HG03460 (cell line): Measurements from ENCODE around the gene SHCBP1L.
"Not testable (repeated sequence)": the region's sequence is repeated elsewhere in the genome, so short reads cannot be mapped to it uniquely, and the experiment has no call there.

Experiments
- ATAC-seq: cut with Tn5 transposase; IDR thresholded peaks from one replicate; pipeline ENCODE4 v1.9.1; 2021; ENCODE audit not compliant: unreplicated experiment

The SHCBP1L gene

DNA sequence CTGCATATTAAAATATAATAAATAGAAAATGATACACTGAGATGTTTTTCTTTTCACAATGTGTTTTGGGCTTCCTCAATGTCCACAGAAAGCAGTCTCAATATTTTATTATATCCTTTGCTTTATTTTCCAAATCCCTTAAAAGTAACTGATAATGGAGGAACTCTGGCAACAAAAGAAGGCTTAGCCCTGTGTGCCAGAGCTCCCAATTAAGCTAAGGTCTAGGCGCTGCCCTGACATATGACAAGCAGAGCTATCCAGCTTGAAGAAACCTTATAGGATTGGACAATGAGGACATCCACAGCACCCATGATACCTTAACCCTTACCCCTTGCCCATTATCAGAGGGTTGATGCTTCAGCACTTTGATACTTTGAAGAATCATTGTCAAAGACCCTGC lies 12.9 kb upstream of the SHCBP1L start:
- ATAC-seq, result no peak

GRCh38 chr1:182965096-182965495 lies 12.1 kb upstream of the SHCBP1L start:
- ATAC-seq, result no peak

- peak; percentile 97 for ATAC-seq
These were observed 9.7 kb upstream of the SHCBP1L start for GRCh38 chr1:182962554-182963115.

- ATAC-seq, result no peak
These were observed 7.1 kb upstream of the SHCBP1L start for GRCh38 chr1:182960046-182960445.

DNA sequence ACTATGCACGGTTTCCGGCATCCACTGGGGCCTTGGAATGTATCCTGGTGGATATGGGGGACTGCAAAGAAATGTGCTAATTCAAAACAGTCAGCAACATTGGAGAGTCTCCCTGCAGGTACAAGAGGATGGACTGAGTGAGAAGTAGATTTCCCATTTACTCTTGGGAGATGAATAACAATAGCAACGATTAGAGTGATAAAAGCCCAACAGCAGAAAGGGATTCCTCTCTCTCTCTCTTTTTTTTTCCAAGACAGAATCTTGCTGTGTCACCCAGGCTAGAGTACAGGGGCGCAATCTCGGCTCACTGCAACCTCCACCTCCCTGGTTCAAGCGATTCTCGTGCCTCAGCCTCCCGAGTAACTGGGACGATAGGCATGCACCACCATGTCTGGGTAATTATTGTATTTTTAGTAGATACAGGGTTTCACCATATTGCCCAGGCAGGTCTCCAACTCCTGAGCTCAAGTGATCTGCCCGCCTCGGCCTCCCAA lies 5.0 kb upstream of the SHCBP1L start:
- no peak for ATAC-seq

GRCh38 chr1:182956708-182957365 lies 3.9 kb upstream of the SHCBP1L start:
- ATAC-seq, result no peak

DNA sequence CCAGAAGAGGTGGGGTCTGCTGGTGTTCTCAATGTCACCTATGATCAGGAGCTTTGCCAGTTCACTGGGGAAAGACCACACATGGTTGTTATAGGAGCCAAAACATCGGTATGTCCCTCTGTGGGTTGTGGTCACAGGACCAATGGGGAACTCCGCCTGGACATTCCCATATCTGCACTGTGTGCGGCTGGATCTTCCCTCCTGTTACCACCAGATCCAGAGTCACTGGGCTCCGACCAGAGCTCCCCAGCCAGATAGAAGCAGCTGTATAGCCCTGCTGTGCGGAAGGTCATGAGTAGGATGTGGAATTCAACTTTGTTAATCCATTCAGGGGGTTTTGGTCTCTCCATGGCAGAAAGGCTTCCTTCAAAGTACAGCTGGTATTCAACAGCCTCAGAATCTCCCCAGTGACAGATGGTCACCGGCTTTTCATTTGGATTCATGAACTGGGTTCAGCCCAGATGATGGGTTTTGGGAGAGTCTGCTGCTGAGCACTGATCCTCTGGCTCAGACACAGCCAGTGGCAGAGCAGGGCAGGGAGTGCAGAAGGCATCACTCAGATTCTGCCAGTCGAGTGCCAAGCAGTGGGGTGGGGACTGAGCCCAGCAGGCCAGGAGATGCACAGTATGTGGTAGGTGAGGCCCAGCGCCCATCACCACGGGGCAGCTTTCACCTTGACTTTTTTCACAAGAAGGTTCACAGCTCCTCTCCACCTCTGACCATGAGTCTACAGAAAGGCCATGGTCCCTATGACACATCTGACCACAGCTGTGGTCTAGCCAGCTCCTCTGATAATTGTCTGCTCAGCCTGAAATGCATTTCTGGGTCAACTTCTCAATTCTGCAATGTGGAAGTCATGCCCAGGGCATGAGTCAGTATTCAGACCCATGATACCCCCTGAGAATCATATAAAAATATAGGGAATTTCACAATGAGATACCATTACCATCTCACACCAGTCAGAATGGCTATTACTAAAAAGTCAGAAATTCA lies 2.9 kb upstream of the SHCBP1L start:
- ATAC-seq, result no peak

- no peak for ATAC-seq
These were observed 860 bp upstream of the SHCBP1L start for GRCh38 chr1:182953826-182954225.

DNA sequence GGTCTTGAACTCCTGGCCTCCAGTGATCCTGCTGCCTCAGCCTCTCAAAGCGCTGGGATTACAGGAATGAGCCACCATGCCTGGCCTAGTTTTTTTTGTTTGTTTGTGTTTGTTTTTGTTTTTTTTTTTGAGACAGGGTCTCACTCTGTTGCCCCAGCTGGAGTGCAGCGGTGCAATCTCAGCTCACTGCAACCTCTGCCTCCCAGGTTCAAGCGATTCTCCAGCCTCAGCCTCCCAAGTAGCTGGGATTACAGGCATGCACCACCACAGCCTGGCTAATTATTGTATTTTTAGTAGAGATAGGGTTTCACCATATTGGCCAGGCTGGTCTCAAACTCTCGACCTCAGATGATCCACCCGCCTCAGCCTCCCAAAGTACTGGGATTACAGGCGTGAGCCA lies 9.6 kb downstream of the SHCBP1L start:
- not testable (repeated sequence) for ATAC-seq

- not testable (repeated sequence) for ATAC-seq
These were observed 10.8 kb downstream of the SHCBP1L start for GRCh38 chr1:182942145-182942544.

DNA sequence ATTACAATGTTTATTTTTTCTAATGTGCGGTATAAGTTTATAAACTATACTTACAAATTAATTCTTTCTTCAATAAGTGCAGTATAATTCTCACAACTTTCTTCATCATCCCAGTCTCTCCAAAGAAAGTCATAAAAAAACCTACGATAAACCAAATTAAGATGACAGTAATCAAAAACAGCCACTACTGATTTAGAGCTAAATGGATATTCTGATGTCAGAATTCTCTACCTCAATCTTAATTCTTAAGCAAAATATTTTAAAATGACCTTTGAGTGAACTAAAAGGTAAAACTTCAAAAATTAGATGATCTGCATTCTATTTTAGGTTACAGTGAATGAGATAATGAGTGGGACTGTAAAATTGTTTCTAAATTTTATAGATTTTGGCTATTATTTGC lies 13.6 kb downstream of the SHCBP1L start:
- no peak for ATAC-seq

- ATAC-seq, result no peak
These were observed 17.2 kb downstream of the SHCBP1L start for GRCh38 chr1:182935716-182936115.

DNA sequence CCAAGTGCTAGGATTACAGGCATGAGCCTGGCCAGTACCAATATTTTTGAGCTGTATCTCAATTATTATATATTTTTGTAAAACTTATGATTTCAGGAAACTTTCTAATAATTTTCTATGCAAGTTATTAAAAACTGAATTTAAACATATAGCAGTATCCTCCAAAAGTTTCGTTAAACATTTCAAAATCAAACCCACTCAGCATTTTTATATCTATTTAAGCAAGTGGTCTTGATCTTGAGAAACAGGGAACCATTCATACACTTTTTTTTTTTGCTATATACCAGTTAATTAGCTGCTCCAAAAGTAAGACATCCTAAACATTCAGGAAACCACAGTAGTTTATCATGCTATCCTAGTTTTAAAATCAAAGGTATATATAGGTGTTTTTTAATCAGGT lies 22.0 kb downstream of the SHCBP1L start:
- ATAC-seq, result no peak

- ATAC-seq, result no peak
These were observed 25.1 kb downstream of the SHCBP1L start for GRCh38 chr1:182927693-182928433.

DNA sequence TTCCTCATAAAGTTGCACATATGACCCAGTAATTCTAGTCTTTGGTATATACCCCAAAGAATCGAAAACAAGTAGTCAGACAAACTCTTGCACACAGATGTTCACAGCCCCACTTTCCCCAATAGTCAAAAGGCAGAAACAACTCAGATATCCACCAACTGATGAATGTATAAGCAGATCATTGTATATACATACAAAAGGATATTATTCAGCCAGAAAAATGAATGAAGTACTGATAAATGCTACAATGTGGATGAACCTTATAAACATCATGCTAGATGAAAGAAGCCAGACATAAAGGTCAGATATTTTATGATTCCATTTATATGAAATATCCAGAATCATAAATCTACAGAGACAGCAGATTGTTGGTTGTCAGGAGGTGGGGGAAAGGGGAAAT lies 27.3 kb downstream of the SHCBP1L start:
- ATAC-seq, result no peak

- no peak for ATAC-seq
These were observed 35.6 kb downstream of the SHCBP1L start for GRCh38 chr1:182917378-182917777.

GRCh38 chr1:182913401-182913800 lies 39.6 kb downstream of the SHCBP1L start:
- ATAC-seq, result no peak

DNA sequence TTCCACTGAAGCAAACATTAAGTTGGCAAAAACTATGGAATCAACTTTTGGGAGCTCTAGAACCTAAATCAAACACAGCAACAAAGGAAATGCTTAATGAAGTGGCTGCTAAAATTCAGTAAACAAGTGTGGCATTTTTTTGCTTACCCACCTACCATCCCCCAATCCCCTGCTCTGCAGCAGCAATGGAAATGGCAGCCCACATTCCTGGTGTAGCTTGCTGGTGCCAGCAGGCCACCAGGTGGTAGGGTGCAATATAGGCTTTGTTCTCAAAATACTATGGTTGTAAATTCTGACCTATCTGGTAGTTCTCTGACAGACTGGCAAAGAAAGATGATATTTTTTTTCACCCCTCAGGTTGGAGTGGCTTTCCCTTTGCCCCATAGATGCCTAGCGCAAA lies 42.8 kb downstream of the SHCBP1L start:
- ATAC-seq, result no peak

DNA sequence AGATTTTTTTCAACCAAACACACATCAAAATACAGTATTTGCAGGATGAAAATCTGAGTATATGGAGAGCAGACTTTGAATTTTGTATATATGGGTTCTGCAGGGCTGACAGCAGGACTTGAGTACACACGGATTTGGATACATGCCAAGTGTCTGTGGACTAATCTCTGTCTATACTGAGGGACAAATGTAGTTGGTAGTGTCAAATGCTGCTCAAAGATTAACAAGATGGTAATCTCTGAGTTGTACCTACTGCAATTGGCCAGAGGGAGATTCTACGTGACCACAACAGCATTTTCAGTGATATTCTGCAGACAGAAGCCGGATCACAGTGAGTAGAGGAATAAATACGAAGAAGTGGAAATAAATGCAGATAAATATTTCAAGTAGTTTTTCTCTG lies 43.4 kb downstream of the SHCBP1L start:
- ATAC-seq, result no peak

DNA sequence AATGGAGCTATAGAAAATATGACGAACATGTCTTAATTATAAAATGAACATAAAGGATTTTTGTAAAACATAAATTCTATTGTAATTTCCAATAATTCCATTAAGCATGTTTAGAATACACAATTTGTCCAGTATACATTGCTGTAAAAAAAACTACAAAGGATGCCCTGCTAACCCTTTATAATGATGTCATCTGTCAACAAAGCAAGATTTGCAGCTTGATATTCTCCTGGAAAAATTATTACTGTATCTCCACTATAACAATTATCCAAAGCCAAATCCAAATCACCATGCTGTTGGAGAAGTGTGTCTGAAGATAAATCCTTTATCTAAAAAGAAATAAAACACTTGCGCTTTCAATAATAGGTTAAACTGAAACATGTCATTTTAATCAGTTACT lies 47.6 kb downstream of the SHCBP1L start:
- ATAC-seq, result no peak

DNA sequence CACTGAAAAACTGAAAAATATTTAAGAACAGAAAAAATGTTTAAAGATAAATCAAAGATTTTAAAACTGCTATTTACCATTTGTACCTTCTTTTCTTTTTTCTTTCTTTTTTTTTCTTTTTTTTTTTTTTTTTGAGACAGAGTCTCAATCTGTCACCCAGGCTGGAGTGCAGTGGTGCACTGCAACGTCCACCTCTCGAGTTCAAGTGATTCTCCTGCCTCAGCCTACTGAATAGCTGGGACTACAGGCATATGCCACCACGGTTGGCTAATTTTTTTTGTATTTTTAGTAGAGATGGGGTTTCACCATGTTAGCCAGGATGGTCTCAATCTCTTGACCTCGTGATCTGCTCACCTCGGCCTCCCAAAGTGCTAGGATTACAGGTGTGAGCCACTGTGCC lies 51.0 kb downstream of the SHCBP1L start:
- not testable (repeated sequence) for ATAC-seq
